DMS 273 treated with DMSO at 0.1 percent for 48 hours (cell line): ENCODE results near the gene STAT3.

Experiments used
- DNase-seq: peaks from one replicate; lab custom pipeline; 2025; lab: John Stamatoyannopoulos, UW

The STAT3 gene

DNA sequence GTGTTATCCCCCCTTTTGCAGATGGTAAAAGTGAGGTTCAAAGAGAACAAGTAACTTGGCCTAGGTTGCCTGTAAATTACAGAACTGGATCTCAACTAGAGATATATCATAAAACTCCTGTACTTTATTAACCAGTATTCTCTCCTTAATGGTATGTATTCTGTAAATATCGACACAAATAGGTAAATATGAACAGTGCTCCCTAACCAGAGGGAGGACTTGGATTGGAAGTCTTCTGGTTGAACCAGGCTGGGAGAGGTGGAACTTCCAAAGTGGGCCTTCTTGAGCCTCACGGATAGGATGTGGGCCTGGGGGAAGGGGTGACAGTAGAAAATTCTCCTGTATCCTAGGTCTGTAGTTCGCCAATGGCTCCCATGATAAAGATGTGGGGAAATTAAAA is 92.2 kb downstream of the STAT3 start:
- DNase-seq: no peak

GRCh38 chr17:42294469-42295398 is 93.5 kb downstream of the STAT3 start:
- no peak for DNase-seq

- DNase-seq: no peak
These were observed 97.1 kb downstream of the STAT3 start for GRCh38 chr17:42291129-42291528.

DNA sequence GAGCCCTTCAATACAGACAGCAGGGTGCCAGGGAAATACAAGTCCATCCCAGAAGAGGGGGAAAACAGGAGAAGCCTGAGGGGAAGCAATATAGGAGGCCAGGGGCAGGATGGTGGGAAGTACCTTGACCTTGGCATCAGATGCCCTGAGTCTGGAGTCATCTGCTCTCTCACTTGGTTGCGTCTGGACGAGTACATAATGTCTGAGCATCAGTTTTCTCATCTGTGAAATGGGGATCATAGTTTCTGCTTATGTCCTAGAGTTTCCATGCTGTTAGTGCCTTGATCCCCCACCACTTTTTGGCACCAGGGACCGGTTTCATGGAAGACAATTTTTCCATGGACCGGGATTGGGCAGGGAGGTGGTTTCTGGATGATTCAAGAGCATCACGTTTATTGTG is 97.7 kb downstream of the STAT3 start:
- DNase-seq: no peak

DNA sequence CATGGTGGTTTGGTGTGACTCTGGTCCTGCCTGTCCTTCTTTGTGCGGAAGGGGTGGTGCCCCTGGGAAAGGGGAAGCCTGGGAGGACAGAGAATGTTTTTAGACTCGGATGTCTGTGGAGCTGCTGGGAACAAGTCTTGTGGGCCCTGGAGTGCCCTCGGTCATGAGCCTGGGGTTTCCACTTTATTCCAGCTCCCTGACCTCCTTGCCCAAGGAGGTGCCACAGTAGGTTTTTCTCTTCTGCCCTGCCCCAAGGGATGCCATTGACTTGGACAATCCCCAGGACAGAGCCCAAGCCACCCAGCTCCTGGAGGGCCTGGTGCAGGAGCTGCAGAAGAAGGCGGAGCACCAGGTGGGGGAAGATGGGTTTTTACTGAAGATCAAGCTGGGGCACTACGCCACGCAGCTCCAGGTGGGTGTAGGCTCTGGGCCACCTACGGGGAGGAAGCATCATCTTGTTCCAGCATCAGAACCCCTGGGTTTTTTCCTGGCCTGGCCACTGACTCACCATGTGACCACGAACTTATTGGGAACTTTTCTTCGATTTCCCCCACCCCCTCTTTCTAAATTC is 98.5 kb downstream of the STAT3 start:
- DNase-seq: no peak

DNA sequence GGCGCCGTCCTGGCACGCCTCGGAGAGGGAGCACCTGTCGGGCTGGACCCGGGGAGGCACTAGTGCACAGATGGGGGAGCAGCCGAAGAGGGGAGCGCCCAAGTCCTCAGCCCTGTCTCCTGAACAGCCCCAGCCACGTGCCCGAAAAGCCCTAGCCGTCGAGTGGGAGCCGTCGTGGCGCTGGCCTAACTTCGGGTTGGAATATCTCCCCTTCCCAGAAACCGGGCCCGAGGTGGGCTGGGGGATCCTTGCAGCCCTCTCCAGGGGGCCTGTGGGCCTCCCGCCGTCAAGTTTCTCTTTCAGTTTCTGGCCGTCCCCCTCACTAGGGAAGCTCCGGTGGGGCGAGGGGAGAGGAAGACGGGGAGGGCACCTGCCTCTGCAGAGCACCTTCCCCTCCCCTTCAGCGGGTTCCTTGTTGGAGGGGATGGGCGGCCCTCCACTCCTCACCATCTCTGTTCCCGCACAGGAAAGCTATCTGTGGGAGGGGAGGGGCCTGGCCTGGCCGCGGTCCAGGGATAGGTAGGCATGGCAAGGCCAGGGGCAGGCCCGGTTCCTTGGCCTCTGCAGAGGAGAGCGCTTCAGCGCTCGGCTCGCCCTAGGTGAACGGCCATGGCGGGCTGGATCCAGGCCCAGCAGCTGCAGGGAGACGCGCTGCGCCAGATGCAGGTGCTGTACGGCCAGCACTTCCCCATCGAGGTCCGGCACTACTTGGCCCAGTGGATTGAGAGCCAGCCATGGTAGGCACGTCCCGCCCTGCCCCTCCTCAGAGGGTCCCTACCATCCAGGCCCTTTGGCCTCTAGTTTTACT is 99.2 kb downstream of the STAT3 start:
- DNase-seq: no peak

DNA sequence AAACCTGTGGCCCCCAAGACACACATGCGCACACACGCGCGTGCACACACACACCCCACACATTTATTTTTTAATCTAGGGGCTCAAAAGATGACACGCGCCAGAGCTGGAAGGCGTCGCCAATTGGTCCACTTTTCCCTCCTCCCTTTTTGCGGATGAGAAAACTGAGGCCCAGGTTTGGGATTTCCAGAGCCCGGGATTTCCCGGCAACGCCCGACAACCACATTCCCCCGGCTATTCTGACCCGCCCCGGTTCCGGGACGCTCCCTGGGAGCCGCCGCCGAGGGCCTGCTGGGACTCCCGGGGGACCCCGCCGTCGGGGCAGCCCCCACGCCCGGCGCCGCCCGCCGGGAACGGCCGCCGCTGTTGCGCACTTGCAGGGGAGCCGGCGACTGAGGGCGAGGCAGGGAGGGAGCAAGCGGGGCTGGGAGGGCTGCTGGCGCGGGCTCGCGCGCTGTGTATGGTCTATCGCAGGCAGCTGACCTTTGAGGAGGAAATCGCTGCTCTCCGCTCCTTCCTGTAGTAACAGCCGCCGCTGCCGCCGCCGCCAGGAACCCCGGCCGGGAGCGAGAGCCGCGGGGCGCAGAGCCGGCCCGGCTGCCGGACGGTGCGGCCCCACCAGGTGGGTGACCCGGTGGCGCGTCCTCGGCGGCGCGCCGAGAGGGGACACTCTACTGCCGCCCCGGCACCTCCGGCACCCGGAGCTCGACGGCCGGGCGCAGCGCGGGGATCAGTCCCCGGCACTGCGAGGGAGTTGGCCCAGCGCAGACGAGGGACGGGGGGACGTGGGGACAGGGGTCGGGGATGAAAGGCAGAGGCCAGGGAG is 100.1 kb downstream of the STAT3 start, which contains the start of gene STAT5A:
STAT5A (plus strand) TSS at position 522 of the 826 bp plus-strand sequence. CDS start 914 bp downstream, outside the sequence.
- DNase-seq: no peak

DNA sequence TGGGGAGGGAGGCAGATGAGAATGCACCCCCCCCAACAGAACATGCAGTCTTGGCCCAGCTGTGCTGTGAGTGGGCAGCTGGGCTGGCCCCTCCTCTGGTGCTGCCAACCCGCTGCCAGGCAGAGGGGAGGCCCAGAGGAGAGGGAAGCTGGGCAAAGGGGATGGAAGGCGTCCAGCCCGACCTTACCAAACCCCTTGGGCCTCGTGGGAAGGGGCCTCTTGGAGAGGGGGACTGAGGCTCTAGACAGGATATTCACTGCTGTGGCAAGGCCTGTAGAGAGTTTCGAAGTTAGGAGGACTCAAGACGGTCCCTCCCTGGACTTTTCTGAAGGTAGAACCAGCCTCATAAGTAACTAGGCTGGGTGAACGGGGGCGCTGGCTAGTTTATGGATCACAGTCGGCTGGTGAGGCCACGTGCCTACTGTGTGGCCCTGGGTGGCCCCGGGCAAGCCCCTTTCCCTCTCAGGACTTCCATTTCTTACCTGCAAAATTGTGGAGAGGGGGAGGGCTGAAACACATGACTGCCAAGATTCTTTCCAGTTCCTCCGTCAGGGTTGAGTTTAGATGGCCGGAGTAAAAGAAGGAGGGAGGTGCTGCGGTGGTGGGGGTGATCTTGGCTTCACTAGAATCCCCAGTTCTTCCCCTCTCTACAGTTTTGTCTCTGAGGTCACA is 100.8 kb downstream of the STAT3 start:
- DNase-seq: no peak

- DNase-seq: peak; percentile 21
These were observed 101.6 kb downstream of the STAT3 start for GRCh38 chr17:42286411-42287221.

GRCh38 chr17:42285346-42286050 is 102.7 kb downstream of the STAT3 start:
- DNase-seq: no peak

- DNase-seq: no peak
These were observed 103.7 kb downstream of the STAT3 start for GRCh38 chr17:42284566-42284965.

DNA sequence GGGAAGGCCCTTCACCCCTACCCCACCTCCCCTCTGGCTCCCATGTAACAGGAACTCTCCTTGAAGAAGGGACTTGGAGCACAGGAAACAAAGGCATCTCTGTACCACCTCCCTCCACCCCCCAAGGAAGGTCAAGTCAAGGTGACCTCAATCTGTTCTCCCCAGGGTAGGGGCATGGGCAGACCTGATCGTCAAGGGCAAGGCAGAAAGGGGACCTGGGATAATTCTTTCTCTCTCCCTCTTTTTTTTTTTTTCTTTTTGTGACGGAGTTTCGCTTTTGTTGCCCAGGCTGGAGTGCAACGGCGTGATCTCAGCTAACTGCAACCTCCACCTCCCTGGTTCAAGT is 104.2 kb downstream of the STAT3 start:
- no peak for DNase-seq

GRCh38 chr17:42283241-42284023 is 104.8 kb downstream of the STAT3 start:
- no peak for DNase-seq

GRCh38 chr17:42282478-42283080 is 105.7 kb downstream of the STAT3 start:
- no peak for DNase-seq

DNA sequence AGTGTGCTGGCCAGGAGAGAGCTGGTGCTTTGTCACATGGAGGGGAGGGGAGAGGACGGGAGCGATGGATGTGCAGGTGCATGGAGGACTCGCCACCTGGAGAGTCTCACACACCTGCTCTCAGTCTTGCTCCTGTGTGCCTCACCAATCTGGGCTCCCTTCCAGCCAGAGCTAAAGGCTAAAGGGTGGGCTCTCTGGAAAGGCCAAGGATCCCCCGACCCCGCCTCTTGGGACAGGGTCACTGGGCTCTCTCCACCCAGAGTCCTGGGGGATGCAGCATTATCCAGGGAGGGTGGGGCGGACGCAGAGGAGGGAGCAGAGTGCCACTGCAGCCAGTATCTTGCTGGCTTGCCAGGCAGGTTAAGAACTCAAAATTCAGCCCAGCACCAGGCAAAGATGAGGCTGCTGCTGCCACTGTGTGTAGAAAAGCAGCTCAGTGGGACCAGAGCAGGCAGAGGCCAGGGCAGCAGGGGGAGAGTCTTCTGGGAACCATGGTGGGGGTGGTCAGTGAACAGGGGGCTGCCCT is 106.6 kb downstream of the STAT3 start:
- DNase-seq: no peak

GRCh38 chr17:42279776-42280630 is 108.2 kb downstream of the STAT3 start:
- DNase-seq: no peak

GRCh38 chr17:42277342-42277712 is 110.9 kb downstream of the STAT3 start:
- no peak for DNase-seq
